ENCODE results near the gene TERT. TPM values are rescaled to one million over a fixed set of nuclear protein-coding genes. Genes with fewer than 3 reads are reported as not detected.

The TERT gene
- polyA plus RNA-seq, 2 of the 4 experiments (the other 2 are of a cell fraction), result 1.1 to 4.0 TPM

DNA sequence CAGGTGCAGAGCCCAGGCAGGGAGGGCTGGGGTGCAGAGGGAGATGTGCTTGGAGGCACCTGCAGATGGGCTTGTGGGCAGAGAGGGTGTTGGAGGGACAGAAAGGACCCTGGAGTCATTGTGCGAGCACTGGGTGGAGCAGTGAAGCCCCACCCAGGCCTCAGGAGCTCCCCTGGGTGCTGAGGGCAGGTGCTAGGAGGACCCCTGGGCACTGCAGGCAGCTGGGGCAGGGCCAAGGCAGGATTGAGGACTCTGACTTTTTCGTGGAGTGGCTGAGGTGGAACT, 80.0 kb downstream of the TERT start:
- H3K4me3 ChIP-seq, result no peak overlapping the region
- ChIA-PET POLR2A (no interaction called here), CTCF (no interaction called here)
- TF ChIP-seq RCOR1 (IDR thresholded peaks at IDR 0.05; ENCODE audit: low read depth, low read length) (no peak), PBX3 (IDR thresholded peaks at IDR 0.05) (no peak), ZNF302 (CRISPR knock-in tag; IDR thresholded peaks at IDR 0.05) (no peak), CBX2 (IDR thresholded peaks at IDR 0.05; ENCODE audit: borderline replicate concordance, low read depth) (no peak), SREBF2 (IDR thresholded peaks at IDR 0.05) (no peak), NPAS2 (CRISPR knock-in tag; IDR thresholded peaks at IDR 0.05; ENCODE audit: borderline replicate concordance) (no peak), HEYL (CRISPR knock-in tag; IDR thresholded peaks at IDR 0.05) (no peak), CEBPB (IDR thresholded peaks at IDR 0.05) (no peak), GATA3 (IDR thresholded peaks at IDR 0.05; ENCODE audit: borderline replicate concordance) (no peak), POLR2AphosphoS2 (conservative IDR thresholded peaks at IDR 0.05; ENCODE audit: low read length) (no peak), PHF8 (IDR thresholded peaks at IDR 0.05; ENCODE audit: borderline replicate concordance, low read depth) (no peak), ZSCAN20 (CRISPR knock-in tag; IDR thresholded peaks at IDR 0.05) (no peak), POLR2A (IDR thresholded peaks at IDR 0.05; ENCODE audit: low read length) (no peak)
- H3K4me1 ChIP-seq, result no peaks in the 10 kb centered on the region
- no peak for FAIRE-seq
- no peak for ATAC-seq
- H3K9me3 ChIP-seq, result no peaks in the 10 kb centered on the region
- WGBS (ENCODE audit: missing lambda C conversion rate), result 33% methylated on average over 2 of the region's 2 CpGs
- no peak for DNase-seq (ENCODE audit: low read depth in 1 of 2, low spot score in 1 of 2)
- no peak overlapping the region for H3K27ac ChIP-seq
- no peak overlapping the region for H3K4me2 ChIP-seq

GRCh38 chr5:1214163-1214935, 80.5 kb downstream of the TERT start:
- CTCF ChIA-PET, result interaction anchor here (1.1 kb wide), 1 partner anchor 431 kb away, joined by 6 read pairs; no protein-coding TSS in a partner anchor
- TF ChIP-seq, protein P1, sequence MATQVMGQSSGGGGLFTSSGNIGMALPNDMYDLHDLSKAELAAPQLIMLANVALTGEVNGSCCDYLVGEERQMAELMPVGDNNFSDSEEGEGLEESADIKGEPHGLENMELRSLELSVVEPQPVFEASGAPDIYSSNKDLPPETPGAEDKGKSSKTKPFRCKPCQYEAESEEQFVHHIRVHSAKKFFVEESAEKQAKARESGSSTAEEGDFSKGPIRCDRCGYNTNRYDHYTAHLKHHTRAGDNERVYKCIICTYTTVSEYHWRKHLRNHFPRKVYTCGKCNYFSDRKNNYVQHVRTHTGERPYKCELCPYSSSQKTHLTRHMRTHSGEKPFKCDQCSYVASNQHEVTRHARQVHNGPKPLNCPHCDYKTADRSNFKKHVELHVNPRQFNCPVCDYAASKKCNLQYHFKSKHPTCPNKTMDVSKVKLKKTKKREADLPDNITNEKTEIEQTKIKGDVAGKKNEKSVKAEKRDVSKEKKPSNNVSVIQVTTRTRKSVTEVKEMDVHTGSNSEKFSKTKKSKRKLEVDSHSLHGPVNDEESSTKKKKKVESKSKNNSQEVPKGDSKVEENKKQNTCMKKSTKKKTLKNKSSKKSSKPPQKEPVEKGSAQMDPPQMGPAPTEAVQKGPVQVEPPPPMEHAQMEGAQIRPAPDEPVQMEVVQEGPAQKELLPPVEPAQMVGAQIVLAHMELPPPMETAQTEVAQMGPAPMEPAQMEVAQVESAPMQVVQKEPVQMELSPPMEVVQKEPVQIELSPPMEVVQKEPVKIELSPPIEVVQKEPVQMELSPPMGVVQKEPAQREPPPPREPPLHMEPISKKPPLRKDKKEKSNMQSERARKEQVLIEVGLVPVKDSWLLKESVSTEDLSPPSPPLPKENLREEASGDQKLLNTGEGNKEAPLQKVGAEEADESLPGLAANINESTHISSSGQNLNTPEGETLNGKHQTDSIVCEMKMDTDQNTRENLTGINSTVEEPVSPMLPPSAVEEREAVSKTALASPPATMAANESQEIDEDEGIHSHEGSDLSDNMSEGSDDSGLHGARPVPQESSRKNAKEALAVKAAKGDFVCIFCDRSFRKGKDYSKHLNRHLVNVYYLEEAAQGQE (IDR thresholded peaks at IDR 0.05), result no peak
- TF ChIP-seq ATOH8 (CRISPR knock-in tag; IDR thresholded peaks at IDR 0.05; ENCODE audit: low read depth) (no peak), BHLHE40 (IDR thresholded peaks at IDR 0.05; ENCODE audit: low read depth, low read length) (no peak), HDAC2 (IDR thresholded peaks at IDR 0.05) (no peak), HOXA7 (CRISPR knock-in tag; IDR thresholded peaks at IDR 0.05) (no peak), HOXB5 (CRISPR knock-in tag; IDR thresholded peaks at IDR 0.05) (no peak), FOXS1 (CRISPR knock-in tag; IDR thresholded peaks at IDR 0.05) (no peak), MAFK (IDR thresholded peaks at IDR 0.05; ENCODE audit: partially characterized antibody) (no peak), ELK1 (IDR thresholded peaks at IDR 0.05; ENCODE audit: low read depth, low read length) (no peak), CHD4 (IDR thresholded peaks at IDR 0.05; ENCODE audit: borderline replicate concordance) (no peak), NFE2L2 (conservative IDR thresholded peaks at IDR 0.05; ENCODE audit: low read length) (no peak)
- no peak overlapping the region for H3K4me2 ChIP-seq
- no peak overlapping the region for H3K27ac ChIP-seq
- no peak overlapping the region for H3K4me3 ChIP-seq
- no peaks in the 10 kb centered on the region for H3K9me3 ChIP-seq
- FAIRE-seq (no peak), ATAC-seq (no peak), DNase-seq (ENCODE audit: low read depth in 1 of 2, low spot score in 1 of 2) (no peak)
- 11% methylated on average over 7 of the region's 22 CpGs for WGBS (ENCODE audit: missing lambda C conversion rate)
- POLR2A ChIA-PET, result no interaction called here
- H3K4me1 ChIP-seq, result no peaks in the 10 kb centered on the region
